Neural progenitor cell (in vitro differentiated cells): Measurements from ENCODE around the gene PPTC7.

Experiments
- CTCF ChIP-seq: fragments of 200-600 bp; sonication (generic); IDR thresholded peaks from 2 replicates; pipeline ENCODE4 v1.5.1; 2017; ENCODE audit warnings: antibody characterized with exemption, mild to moderate bottlenecking
- EZH2 ChIP-seq: fragments of 200-600 bp; sonication (generic); IDR thresholded peaks from 2 replicates; pipeline ENCODE4 v1.6.1; 2017; ENCODE audit warnings: antibody characterized with exemption, mild to moderate bottlenecking, moderate library complexity
- EZH2phosphoT487 ChIP-seq: fragments of 200-600 bp; sonication (generic); IDR thresholded peaks from 2 replicates; pipeline ENCODE4 v1.6.1; 2017; ENCODE audit warnings: antibody characterized with exemption

- TF ChIP-seq CTCF (no peak), EZH2phosphoT487 (no peak), EZH2 (no peak)
Observed at GRCh38 chr12:110577864-110578693, 5.0 kb downstream of the PPTC7 start.
